Measurements from ENCODE around the gene HABP4.

The HABP4 gene

DNA sequence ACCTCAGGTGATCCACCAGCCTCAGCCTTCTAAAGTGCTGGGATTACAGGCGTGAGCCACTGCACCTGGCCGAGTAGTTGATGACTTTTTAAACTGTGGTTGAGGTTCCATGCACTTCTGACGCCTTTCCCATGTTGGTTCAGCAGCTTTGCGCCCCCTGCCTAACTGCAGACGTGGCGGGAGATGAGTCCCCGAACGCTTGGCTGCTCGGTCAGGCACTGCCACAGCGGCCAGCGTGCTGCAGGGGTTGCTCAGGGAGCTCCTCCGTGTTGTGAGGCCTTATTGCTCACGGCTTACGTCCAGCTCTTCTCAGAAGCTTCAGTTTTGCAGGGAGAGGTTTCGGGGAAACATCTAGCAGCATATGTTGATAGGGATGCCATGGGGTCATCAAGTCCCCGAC, 35.3 kb downstream of the HABP4 start:
- H3K27ac ChIP-seq = no peak overlapping the region
- no peak for TF ChIP-seq ZFX (IDR thresholded peaks at IDR 0.05; ENCODE audit: borderline replicate concordance)
- TF ChIP-seq, protein P1, sequence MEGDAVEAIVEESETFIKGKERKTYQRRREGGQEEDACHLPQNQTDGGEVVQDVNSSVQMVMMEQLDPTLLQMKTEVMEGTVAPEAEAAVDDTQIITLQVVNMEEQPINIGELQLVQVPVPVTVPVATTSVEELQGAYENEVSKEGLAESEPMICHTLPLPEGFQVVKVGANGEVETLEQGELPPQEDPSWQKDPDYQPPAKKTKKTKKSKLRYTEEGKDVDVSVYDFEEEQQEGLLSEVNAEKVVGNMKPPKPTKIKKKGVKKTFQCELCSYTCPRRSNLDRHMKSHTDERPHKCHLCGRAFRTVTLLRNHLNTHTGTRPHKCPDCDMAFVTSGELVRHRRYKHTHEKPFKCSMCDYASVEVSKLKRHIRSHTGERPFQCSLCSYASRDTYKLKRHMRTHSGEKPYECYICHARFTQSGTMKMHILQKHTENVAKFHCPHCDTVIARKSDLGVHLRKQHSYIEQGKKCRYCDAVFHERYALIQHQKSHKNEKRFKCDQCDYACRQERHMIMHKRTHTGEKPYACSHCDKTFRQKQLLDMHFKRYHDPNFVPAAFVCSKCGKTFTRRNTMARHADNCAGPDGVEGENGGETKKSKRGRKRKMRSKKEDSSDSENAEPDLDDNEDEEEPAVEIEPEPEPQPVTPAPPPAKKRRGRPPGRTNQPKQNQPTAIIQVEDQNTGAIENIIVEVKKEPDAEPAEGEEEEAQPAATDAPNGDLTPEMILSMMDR (IDR thresholded peaks at IDR 0.05) = no peak

DNA sequence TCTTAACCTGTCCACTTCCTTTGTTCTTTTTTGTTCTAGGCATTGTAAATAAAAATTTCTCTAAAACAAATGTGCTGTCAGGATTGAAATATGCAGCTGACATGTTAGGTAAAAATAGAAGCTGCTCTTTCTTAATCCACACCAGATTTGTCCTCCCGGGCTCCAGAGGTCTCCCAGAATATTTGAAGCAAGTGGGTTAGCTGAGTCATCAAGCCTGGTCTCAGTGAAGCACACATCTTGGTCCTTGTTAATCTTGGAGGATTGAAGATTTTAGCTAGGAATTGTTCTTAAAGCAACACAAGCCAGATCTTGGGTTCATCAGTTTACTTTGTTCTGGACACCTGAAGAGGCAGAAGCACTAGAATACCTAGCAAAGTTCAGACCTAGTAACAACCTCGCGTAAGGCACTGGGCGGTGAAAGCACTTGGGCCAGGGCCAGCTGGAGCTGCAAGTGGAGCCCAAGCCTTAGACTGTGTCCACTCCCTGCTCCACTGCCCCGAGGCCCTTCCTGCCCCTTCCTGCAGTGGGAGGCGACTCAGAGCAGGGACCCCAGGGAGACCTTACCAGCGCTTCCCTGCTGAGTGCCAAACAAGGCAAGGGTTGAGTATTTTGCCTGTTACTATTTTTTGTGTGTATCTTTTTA, 36.5 kb downstream of the HABP4 start:
- H3K27ac ChIP-seq = no peak overlapping the region
- no peak for TF ChIP-seq ZFX (IDR thresholded peaks at IDR 0.05; ENCODE audit: borderline replicate concordance)
- TF ChIP-seq, protein P1 (IDR thresholded peaks at IDR 0.05) = no peak

DNA sequence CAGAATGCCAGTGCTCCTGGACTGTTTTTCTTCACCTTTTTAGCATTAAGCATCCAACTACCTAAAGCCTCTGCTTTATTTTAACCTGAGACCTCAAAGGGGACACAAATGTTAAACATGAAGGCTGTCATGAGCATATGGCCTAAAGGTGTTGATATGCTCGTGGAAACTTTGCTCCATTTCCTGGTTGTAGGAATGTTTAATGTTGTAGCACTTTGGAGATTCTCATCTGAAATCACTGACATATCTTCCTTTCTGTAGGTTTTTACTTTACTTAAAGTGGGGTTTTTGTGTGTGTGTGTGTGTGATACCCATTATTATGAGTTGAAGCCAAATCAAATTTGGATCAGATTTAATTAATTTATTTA, 37.0 kb downstream of the HABP4 start:
- H3K27ac ChIP-seq = no peak overlapping the region
- TF ChIP-seq, protein P1 (IDR thresholded peaks at IDR 0.05) = no peak
- TF ChIP-seq ZFX (IDR thresholded peaks at IDR 0.05; ENCODE audit: borderline replicate concordance) = no peak

DNA sequence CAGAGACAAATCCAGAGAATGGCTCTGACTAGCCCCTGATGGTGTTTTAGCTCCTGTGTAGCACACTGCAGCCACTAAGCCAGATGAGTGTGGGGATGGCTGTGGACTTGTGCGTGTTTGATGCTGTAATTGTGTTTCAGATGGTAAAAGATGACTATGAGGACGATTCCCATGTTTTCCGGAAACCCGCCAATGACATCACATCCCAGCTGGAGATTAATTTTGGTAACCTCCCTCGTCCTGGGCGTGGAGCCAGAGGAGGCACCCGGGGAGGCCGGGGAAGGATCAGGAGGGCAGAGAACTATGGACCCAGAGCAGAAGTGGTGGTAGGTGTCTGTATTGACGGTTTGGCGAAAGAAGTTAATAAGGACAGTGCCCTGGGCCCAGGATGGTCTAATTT, 38.0 kb downstream of the HABP4 start:
- TF ChIP-seq, protein P1 (IDR thresholded peaks at IDR 0.05) = no peak
- no peak for TF ChIP-seq ZFX (IDR thresholded peaks at IDR 0.05; ENCODE audit: borderline replicate concordance)

DNA sequence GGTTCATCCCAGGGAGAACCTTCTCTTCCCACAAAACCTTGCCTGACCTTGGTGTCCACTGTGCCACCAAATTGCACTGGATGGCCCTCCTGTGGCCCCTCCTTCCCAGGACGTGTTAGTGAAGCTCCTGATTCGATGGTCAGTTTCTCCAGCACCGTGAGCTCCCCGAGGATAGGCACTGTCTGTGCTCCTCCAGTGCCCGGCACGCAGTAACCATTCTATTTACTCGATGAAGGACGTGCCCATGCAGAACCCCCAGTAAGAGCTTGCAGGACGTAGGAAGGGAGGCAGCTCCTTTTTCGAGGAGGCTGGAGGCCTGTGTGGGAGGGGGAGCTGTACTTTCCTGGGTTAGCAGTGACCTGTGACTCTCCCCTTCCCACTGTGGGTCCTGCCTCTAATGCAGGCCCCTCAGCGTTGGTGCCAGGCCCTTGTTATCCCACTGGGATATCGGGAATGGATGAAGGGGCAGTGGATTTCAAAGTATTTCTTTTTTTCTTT, 39.6 kb downstream of the HABP4 start:
- TF ChIP-seq, protein P1 (IDR thresholded peaks at IDR 0.05) = no peak
- no peak for TF ChIP-seq ZFX (IDR thresholded peaks at IDR 0.05; ENCODE audit: borderline replicate concordance)
- no peak overlapping the region for H3K27ac ChIP-seq

More for the DNA sequence above, 38.0 kb downstream of the HABP4 start:
- H3K27ac ChIP-seq = no peak overlapping the region

DNA sequence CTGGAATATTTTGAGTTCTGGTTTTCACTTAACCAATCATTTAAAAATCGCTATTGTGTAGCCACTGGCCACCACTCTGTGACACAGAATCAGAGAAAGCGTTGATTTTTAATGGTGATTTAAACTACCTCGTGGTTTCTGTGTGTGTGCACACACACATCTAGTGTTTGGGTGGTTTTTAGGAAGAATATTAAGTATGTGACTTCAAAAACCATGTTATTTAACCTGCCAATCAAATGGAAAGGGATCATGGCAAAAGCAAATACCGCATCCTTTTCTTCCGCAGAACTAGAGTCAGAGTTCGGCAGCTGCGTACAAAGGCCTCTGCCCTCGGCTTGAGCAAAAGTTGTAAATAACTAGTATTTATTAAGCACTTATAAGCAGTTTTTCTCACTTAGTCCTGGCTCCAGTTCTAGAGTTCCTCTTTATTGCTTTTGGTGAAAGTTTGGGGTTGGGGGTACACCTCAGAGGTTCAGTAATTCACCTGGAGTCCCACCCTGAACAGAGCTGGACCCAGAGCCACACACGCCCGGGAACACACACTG, 40.6 kb downstream of the HABP4 start:
- TF ChIP-seq ZFX (IDR thresholded peaks at IDR 0.05; ENCODE audit: borderline replicate concordance) = no peak
- TF ChIP-seq, protein P1 (IDR thresholded peaks at IDR 0.05) = no peak
- H3K27ac ChIP-seq = no peak overlapping the region

DNA sequence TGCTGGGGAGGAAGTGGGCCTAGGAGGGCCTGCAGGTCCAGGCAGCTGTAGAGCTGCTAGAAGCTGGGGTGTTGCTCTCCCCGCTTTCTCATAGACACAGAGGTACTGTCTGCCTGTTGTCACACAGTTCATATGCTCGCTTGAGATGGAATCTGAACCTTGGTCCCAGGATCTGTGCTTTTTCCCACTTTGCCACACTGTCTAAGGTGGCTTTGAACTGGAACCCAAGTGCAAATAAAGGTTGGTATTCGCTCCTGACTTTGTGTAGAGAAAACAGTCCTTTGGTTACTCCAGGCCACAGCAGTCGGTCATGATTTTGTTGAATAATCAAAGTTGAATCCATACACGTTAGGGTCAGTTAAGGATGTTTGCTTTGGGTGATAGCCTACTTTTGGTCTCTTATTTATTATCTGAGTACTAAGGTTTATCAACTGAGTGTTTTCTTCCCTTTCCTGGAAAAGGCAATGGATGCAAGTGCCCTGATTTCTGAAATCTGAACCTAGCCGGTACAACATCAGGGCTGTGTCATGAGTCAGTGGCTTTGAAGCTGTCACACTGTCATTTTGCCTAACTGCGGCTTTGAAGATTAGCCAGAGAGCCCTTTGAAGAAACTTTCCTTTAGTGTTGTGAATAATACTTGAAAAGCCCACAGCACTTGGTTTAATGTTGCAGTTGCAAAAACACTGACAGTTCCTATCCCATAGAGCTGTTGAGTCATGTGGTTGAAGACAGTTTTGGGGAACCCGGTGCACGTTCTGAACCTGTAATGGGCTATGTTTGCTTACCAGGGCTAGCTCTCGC, 41.3 kb downstream of the HABP4 start:
- TF ChIP-seq, protein P1 (IDR thresholded peaks at IDR 0.05) = no peak
- TF ChIP-seq ZFX (IDR thresholded peaks at IDR 0.05; ENCODE audit: borderline replicate concordance) = no peak
- no peak overlapping the region for H3K27ac ChIP-seq

Data from 22Rv1 (cell line).